ENCODE data around the gene SLC22A7. TPM values are rescaled to one million over a fixed set of nuclear protein-coding genes. Genes with fewer than 3 reads are reported as not detected.

SLC22A7 gene
- total and polyA plus RNA-seq, 2 experiments from 2014 or later = 0.31 TPM; not detected in 1

GRCh38 chr6:43253401-43253800 lies 44.7 kb upstream of the SLC22A7 start:
- peaks cover 21% of the 10 kb centered on the region for H3K27me3 Mint-ChIP-seq (ENCODE audit: insufficient read depth, low read depth, poor library complexity)

GRCh38 chr6:43254138-43254817 lies 43.8 kb upstream of the SLC22A7 start:
- H3K36me3 Mint-ChIP-seq (ENCODE audit: low read depth) = no peaks in the 10 kb centered on the region
- H3K27ac ChIP-seq (ENCODE audit: low read depth) = no peak overlapping the region
- peaks cover 23% of the 10 kb centered on the region for H3K27me3 Mint-ChIP-seq (ENCODE audit: insufficient read depth, low read depth, poor library complexity)
- ATAC-seq = no peak
- H2AFZ ChIP-seq = no peak overlapping the region
- no peaks in the 10 kb centered on the region for H4K20me1 ChIP-seq (replicated peaks; ENCODE audit: insufficient read depth)
- no peaks in the 10 kb centered on the region for H3K9me3 Mint-ChIP-seq
- no peaks in the 10 kb centered on the region for H3K9me2 ChIP-seq (ENCODE audit: insufficient read depth)
- DNase-seq (ENCODE audit: low spot score) = no peak
- H3K36me3 ChIP-seq (ENCODE audit: insufficient read depth) = no peaks in the 10 kb centered on the region
- H3K4me3 ChIP-seq = no peak overlapping the region
- H3K79me2 ChIP-seq (replicated peaks; ENCODE audit: insufficient read depth) = no peaks in the 10 kb centered on the region
- peaks cover 10% of the 10 kb centered on the region; the same call in 1 of the 2 replicates for H3K4me1 ChIP-seq (ENCODE audit: insufficient read depth)
- peaks cover 23% of the 10 kb centered on the region for H3K4me1 Mint-ChIP-seq
- H3K4me3 Mint-ChIP-seq = no peak overlapping the region
- H3K4me2 ChIP-seq = no peak overlapping the region
- H3K27me3 ChIP-seq (ENCODE audit: insufficient read depth) = no peaks in the 10 kb centered on the region
- H3K27ac Mint-ChIP-seq = no peak overlapping the region
- no peaks in the 10 kb centered on the region for H3F3A ChIP-seq (replicated peaks; ENCODE audit: low read depth)
- TF ChIP-seq CREB1 (CRISPR knock-in tag; IDR thresholded peaks at IDR 0.05; ENCODE audit: low read depth) (no peak), ZNF331 (CRISPR knock-in tag; IDR thresholded peaks at IDR 0.05; ENCODE audit: low read depth) (no peak), POLR2AphosphoS5 (IDR thresholded peaks at IDR 0.05; ENCODE audit: low read depth) (no peak), NANOG (IDR thresholded peaks at IDR 0.05; ENCODE audit: borderline replicate concordance) (no peak), ZNF462 (CRISPR knock-in tag; IDR thresholded peaks at IDR 0.05) (no peak), ETS1 (IDR thresholded peaks at IDR 0.05) (no peak)

More at GRCh38 chr6:43253401-43253800, 44.7 kb upstream of the SLC22A7 start:
- H3K9me3 Mint-ChIP-seq = no peaks in the 10 kb centered on the region
- DNase-seq (ENCODE audit: low spot score) (no peak), ATAC-seq (no peak)
- H2AFZ ChIP-seq = no peak overlapping the region
- no peaks in the 10 kb centered on the region for H3K36me3 Mint-ChIP-seq (ENCODE audit: low read depth)
- H4K20me1 ChIP-seq (replicated peaks; ENCODE audit: insufficient read depth) = no peaks in the 10 kb centered on the region
- H3K4me1 Mint-ChIP-seq = peaks cover 23% of the 10 kb centered on the region
- TF ChIP-seq NANOG (IDR thresholded peaks at IDR 0.05; ENCODE audit: borderline replicate concordance) (no peak), STAT1 (IDR thresholded peaks at IDR 0.05; ENCODE audit: unreplicated experiment) (no peak), ZNF331 (CRISPR knock-in tag; IDR thresholded peaks at IDR 0.05; ENCODE audit: low read depth) (no peak), POLR2AphosphoS5 (IDR thresholded peaks at IDR 0.05; ENCODE audit: low read depth) (no peak), ETS1 (IDR thresholded peaks at IDR 0.05) (no peak)
- H3K27me3 ChIP-seq (ENCODE audit: insufficient read depth) = peaks cover 3% of the 10 kb centered on the region
- H3K27ac Mint-ChIP-seq = no peak overlapping the region
- no peaks in the 10 kb centered on the region for H3K36me3 ChIP-seq (ENCODE audit: insufficient read depth)
- H3F3A ChIP-seq (replicated peaks; ENCODE audit: low read depth) = no peaks in the 10 kb centered on the region
- H3K4me3 Mint-ChIP-seq = no peak overlapping the region
- no peak overlapping the region for H3K4me2 ChIP-seq
- no peaks in the 10 kb centered on the region for H3K9me2 ChIP-seq (ENCODE audit: insufficient read depth)
- no peak overlapping the region for H3K27ac ChIP-seq (ENCODE audit: low read depth)
- no peak overlapping the region for H3K4me3 ChIP-seq
- no peaks in the 10 kb centered on the region for H3K79me2 ChIP-seq (replicated peaks; ENCODE audit: insufficient read depth)
- peaks cover 10% of the 10 kb centered on the region; the same call in 1 of the 2 replicates for H3K4me1 ChIP-seq (ENCODE audit: insufficient read depth)
